Ovary (tissue), 3 donors: ENCODE data around the gene DMWD.

Experiments
- EP300 ChIP-seq: sonication (generic); formaldehyde crosslinking; IDR thresholded peaks from one replicate; pipeline ENCODE4 v1.6.1; 2017; ENCODE audit warnings: antibody characterized with exemption
- POLR2A ChIP-seq: fragments of 450-650 bp; IDR thresholded peaks from one replicate; pipeline ENCODE4 v1.6.1; 2017; ENCODE audit warnings: antibody characterized with exemption, mild to moderate bottlenecking, moderate library complexity
- TF ChIP-seq, protein P1 (sequence below), 3 donors: fragments of 450-650 bp in 2 of 3; fragments of 200-600 bp in 1 of 3; IDR thresholded peaks; one replicate each; pipeline versions ENCODE4 v1.5.1 to v1.8.0; 2016 to 2022; ENCODE audit warnings: antibody characterized with exemption in 3 of 3, mild to moderate bottlenecking in 1 of 3
- donor health status: DM: no; HTN: no; CAD: no.

GRCh38 chr19:45772130-45772840 is 20.4 kb downstream of the DMWD start:
- TF ChIP-seq, protein P1, sequence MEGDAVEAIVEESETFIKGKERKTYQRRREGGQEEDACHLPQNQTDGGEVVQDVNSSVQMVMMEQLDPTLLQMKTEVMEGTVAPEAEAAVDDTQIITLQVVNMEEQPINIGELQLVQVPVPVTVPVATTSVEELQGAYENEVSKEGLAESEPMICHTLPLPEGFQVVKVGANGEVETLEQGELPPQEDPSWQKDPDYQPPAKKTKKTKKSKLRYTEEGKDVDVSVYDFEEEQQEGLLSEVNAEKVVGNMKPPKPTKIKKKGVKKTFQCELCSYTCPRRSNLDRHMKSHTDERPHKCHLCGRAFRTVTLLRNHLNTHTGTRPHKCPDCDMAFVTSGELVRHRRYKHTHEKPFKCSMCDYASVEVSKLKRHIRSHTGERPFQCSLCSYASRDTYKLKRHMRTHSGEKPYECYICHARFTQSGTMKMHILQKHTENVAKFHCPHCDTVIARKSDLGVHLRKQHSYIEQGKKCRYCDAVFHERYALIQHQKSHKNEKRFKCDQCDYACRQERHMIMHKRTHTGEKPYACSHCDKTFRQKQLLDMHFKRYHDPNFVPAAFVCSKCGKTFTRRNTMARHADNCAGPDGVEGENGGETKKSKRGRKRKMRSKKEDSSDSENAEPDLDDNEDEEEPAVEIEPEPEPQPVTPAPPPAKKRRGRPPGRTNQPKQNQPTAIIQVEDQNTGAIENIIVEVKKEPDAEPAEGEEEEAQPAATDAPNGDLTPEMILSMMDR (IDR thresholded peaks at IDR 0.05): no peak
- TF ChIP-seq EP300: no peak
- no peak for TF ChIP-seq POLR2A
